B cell (primary cell): ENCODE results near the gene ELAVL3.

Experiments used
- EZH2 ChIP-seq: IDR thresholded peaks from 2 replicates; pipeline ENCODE4 v1.6.1; 2012; ENCODE audit warnings: borderline replicate concordance, low read depth, mild to moderate bottlenecking, moderate library complexity, low read length; ENCODE audit not compliant: insufficient read depth, poor library complexity, severe bottlenecking
- TF ChIP-seq, protein P1 (sequence below): fragments of 200-600 bp; IDR thresholded peaks from one replicate; pipeline ENCODE4 v1.8.0; 2022; ENCODE audit warnings: antibody characterized with exemption, mild to moderate bottlenecking

DNA sequence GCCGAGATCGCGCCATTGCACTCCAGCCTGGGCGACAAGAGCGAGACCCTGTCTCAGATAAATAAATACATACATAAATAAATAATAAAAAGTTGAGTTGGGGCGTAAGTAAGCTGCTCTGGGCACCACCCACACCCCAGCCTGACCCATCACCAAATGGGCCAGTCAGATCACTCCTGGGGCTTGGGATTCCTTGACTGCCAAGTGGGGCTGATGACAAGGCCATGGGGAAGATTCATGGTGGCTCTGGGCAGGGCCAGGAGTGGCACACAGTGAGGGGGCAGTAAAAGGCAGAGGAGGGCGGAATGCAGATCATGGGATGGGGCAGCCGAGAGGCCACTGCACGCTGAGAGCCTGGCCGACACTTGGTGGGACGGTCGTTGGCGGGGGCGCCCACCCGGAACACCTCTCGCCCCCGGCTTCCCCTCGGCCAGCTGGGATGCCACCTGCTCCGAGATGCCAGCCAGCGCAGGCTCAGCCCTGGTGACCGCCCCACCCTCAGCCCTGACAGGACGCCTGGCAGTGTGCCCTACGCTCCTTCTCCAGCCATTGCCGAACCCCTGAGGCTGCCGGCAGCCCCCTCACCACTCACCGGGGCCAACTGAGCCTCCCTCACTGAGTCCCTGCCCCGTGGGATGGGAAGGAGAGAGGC lies 13.9 kb upstream of the ELAVL3 start:
- TF ChIP-seq, protein P1, sequence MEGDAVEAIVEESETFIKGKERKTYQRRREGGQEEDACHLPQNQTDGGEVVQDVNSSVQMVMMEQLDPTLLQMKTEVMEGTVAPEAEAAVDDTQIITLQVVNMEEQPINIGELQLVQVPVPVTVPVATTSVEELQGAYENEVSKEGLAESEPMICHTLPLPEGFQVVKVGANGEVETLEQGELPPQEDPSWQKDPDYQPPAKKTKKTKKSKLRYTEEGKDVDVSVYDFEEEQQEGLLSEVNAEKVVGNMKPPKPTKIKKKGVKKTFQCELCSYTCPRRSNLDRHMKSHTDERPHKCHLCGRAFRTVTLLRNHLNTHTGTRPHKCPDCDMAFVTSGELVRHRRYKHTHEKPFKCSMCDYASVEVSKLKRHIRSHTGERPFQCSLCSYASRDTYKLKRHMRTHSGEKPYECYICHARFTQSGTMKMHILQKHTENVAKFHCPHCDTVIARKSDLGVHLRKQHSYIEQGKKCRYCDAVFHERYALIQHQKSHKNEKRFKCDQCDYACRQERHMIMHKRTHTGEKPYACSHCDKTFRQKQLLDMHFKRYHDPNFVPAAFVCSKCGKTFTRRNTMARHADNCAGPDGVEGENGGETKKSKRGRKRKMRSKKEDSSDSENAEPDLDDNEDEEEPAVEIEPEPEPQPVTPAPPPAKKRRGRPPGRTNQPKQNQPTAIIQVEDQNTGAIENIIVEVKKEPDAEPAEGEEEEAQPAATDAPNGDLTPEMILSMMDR = no peak
- no peak for TF ChIP-seq EZH2
